Right lobe of liver (tissue), 6 donors: ENCODE measurements around the gene EGF. TPM values are rescaled to one million over a fixed set of nuclear protein-coding genes. Genes with fewer than 3 reads are reported as not detected.

Experiments used
- ATAC-seq, 4 donors: fragments of 200-7000 bp; cut with Tn5 transposase; one replicate each; pipeline ENCODE4 v1.9.1; 2020; ENCODE audit warnings: mild to moderate bottlenecking in 4 of 4, moderate library complexity in 4 of 4
- DNase-seq, 3 donors: peaks; one replicate each; pipeline ENCODE4 v3.0.0-alpha.2; 2020
- H3K27ac ChIP-seq, 3 donors: fragments of 200-600 bp; one replicate each; pipeline ENCODE4 v1.8.0; 2022
- H3K27me3 ChIP-seq, 2 donors: fragments of 200-600 bp; one replicate each; pipeline ENCODE4 v1.8.0; 2022
- H3K36me3 ChIP-seq, 4 donors: fragments of 200-600 bp; sonication (generic) in 1 of 4; one replicate each; pipeline versions ENCODE4 v1.5.1 to v1.8.0; 2017 to 2022; ENCODE audit warnings: control low read depth in 1 of 4
- H3K4me1 ChIP-seq, 4 donors: fragments of 200-600 bp; sonication (generic) in 1 of 4; one replicate each; pipeline versions ENCODE4 v1.5.1 to v1.8.0; 2017 to 2022; ENCODE audit warnings: control low read depth in 1 of 4
- H3K4me3 ChIP-seq, 3 donors: fragments of 200-600 bp; one replicate each; pipeline ENCODE4 v1.8.0; 2022
- H3K9me3 ChIP-seq, 4 donors: fragments of 200-600 bp; sonication (generic) in 1 of 4; one replicate each; pipeline versions ENCODE4 v1.5.1 to v1.8.0; 2017 to 2022; ENCODE audit warnings: control low read depth in 1 of 4
- CTCF ChIP-seq, 4 donors: fragments of 200-600 bp in 3 of 4; fragments of 450-650 bp in 1 of 4; IDR thresholded peaks; one replicate each; pipeline versions ENCODE4 v1.5.1 to v1.8.0; 2016 to 2022; ENCODE audit warnings: antibody characterized with exemption in 4 of 4, mild to moderate bottlenecking in 2 of 4
- POLR2A ChIP-seq: fragments of 450-650 bp; IDR thresholded peaks from one replicate; pipeline ENCODE4 v1.6.1; 2017; ENCODE audit warnings: antibody characterized with exemption, mild to moderate bottlenecking
- WGBS: methylation state at CpG from one replicate; pipeline ENCODE4 v1.1.6; 2018; ENCODE audit warnings: low coverage, low lambda C conversion rate; ENCODE audit not compliant: insufficient coverage; ENCODE audit errors: missing lambda C conversion rate; 5-methylcytosine and 5-hydroxymethylcytosine counted together
- intact Hi-C, 2 donors: fragments of 100-400 bp; cut with DNase I; formaldehyde crosslinking; loops; one replicate each; pipeline versions ENCODE4 v1.11.2 to v1.14.1; 2022
- total RNA-seq, 6 experiments: library from RNA; depleted of rRNA in 2 of 6; stranded (reverse); fragments of >200 nt in 2 of 6; fragmentation: NEBNext Ultra II Directional in 3 of 6; extraction: Animal tissue kit (Norgen Biotek cat#: 25700) in 3 of 6; gene quantifications; one replicate each; pipeline versions ENCODE4 v1.1.0 to v1.2.4, GENCODE V29; 2016 to 2023
- donor health status: DM: no; HTN: yes; CAD: no.
- donor health status: DM: no; HTN: no; CAD: no.
- donor health status: DM: no; HTN: no; CAD: no.
- donor health status: DM: no; HTN: yes; CAD: no.
- donor health status: DM: no; HTN: yes; CAD: no.

EGF gene
- total RNA-seq, 6 experiments from 2014 or later = not detected

- DNase-seq (no peak), ATAC-seq (no peak)
- Histone ChIP-seq H3K27me3 (no peaks in the 10 kb centered on the region), H3K9me3 (no peaks in the 10 kb centered on the region), H3K27ac (no peak overlapping the region), H3K4me3 (no peak overlapping the region), H3K36me3 (no peaks in the 10 kb centered on the region), H3K4me1 (no peaks in the 10 kb centered on the region)
- intact Hi-C loops = no loop called here
- no peak for TF ChIP-seq POLR2A
- no peak for TF ChIP-seq CTCF (IDR thresholded peaks at IDR 0.05)
- WGBS = 48% methylated on average over 1 of the region's 1 CpG
These were observed 39.9 kb downstream of the EGF start for GRCh38 chr4:109952612-109953011.

GRCh38 chr4:109953556-109953955 is 40.9 kb downstream of the EGF start:
- no peak for ATAC-seq
- intact Hi-C loops = no loop called here
- WGBS = 74% methylated on average over 3 of the region's 3 CpGs

GRCh38 chr4:109955146-109955545 is 42.5 kb downstream of the EGF start:
- WGBS = 75% methylated on average over 1 of the region's 1 CpG
- H3K4me3 ChIP-seq = no peak overlapping the region

More at GRCh38 chr4:109953556-109953955, 40.9 kb downstream of the EGF start:
- Histone ChIP-seq H3K9me3 (no peaks in the 10 kb centered on the region), H3K4me3 (no peak overlapping the region), H3K36me3 (no peaks in the 10 kb centered on the region), H3K27ac (no peak overlapping the region), H3K4me1 (no peaks in the 10 kb centered on the region), H3K27me3 (no peaks in the 10 kb centered on the region)
- DNase-seq = no peak
- TF ChIP-seq CTCF (IDR thresholded peaks at IDR 0.05) = no peak
- no peak for TF ChIP-seq POLR2A

GRCh38 chr4:109957227-109957626 is 44.5 kb downstream of the EGF start:
- ATAC-seq = no peak
- no peaks in the 10 kb centered on the region for H3K36me3 ChIP-seq
- H3K27ac ChIP-seq = no peak overlapping the region
- TF ChIP-seq POLR2A (no peak), CTCF (IDR thresholded peaks at IDR 0.05) (no peak)
- DNase-seq = no peak
- no peaks in the 10 kb centered on the region for H3K4me1 ChIP-seq
- intact Hi-C loops = no loop called here
- WGBS = 95% methylated on average over 2 of the region's 2 CpGs
- H3K4me3 ChIP-seq = no peak overlapping the region
- no peaks in the 10 kb centered on the region for H3K27me3 ChIP-seq
- no peaks in the 10 kb centered on the region for H3K9me3 ChIP-seq

More at GRCh38 chr4:109955146-109955545, 42.5 kb downstream of the EGF start:
- Histone ChIP-seq H3K9me3 (no peaks in the 10 kb centered on the region), H3K4me1 (no peaks in the 10 kb centered on the region), H3K27me3 (no peaks in the 10 kb centered on the region), H3K36me3 (no peaks in the 10 kb centered on the region), H3K27ac (no peak overlapping the region)
- TF ChIP-seq POLR2A (no peak), CTCF (IDR thresholded peaks at IDR 0.05) (no peak)
- intact Hi-C loops = no loop called here
- ATAC-seq = no peak
- no peak for DNase-seq

GRCh38 chr4:109959195-109959594 is 46.5 kb downstream of the EGF start:
- TF ChIP-seq POLR2A = no peak
- TF ChIP-seq CTCF (IDR thresholded peaks at IDR 0.05) = no peak
- H3K27ac ChIP-seq = no peak overlapping the region
- DNase-seq (no peak), ATAC-seq (no peak)
- no peaks in the 10 kb centered on the region for H3K9me3 ChIP-seq
- intact Hi-C loops = no loop called here
- H3K27me3 ChIP-seq = no peaks in the 10 kb centered on the region
- no peaks in the 10 kb centered on the region for H3K36me3 ChIP-seq
- 76% methylated on average over 6 of the region's 8 CpGs for WGBS
- H3K4me1 ChIP-seq = no peaks in the 10 kb centered on the region
- H3K4me3 ChIP-seq = no peak overlapping the region
